ENCODE measurements around the gene CENPS. TPM values are rescaled to one million over a fixed set of nuclear protein-coding genes. Genes with fewer than 3 reads are reported as not detected.

Gene CENPS
- total and polyA plus RNA-seq, 2 of the 13 experiments (the other 11 are each of a cell fraction or from before 2014, with no cell fraction given), result 3.3 to 22.0 TPM

DNA sequence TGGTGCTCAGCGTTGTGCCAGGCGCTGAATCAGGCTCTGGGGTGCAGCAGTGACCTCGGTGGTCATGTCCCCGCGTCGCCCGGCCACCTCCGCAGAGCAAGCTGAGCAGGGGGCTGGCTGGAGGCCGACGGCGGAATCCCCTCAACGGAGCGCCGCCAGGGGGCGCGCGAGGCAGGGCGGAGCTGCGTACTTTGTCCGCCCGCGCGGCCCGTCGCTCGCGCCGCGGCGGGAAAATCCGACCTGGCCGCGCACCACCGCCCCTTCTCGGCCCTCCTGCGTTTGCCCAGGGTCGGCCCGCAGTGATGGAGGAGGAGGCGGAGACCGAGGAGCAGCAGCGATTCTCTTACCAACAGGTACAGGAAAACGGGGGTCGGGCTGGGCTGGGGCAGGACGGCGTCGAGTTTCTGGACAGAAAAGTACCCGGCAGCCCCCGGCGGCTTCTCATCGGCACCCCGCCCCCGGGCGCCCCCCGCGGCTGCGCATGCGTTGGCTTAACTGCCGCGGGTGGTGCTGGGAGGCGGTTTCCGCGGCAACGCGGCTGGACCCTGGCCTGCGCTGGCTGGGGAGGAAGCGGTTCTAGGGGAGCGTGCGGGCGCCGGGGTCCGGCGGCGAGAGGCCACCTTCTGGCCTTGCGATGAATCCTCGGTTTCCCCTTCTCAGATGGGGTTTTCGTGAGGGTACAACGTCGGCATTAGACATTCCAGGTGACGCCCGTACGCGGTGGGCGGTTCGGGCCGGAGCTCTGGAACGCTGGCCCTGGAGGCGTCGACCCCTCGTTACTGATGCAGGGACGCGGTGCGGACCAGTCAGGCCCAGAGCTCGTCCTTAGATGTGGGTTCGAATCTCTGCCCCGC lies at the start of gene CENPS (continued):
- TF ChIP-seq, protein P1, sequence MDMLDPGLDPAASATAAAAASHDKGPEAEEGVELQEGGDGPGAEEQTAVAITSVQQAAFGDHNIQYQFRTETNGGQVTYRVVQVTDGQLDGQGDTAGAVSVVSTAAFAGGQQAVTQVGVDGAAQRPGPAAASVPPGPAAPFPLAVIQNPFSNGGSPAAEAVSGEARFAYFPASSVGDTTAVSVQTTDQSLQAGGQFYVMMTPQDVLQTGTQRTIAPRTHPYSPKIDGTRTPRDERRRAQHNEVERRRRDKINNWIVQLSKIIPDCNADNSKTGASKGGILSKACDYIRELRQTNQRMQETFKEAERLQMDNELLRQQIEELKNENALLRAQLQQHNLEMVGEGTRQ (IDR thresholded peaks at IDR 0.05; ENCODE audit: low read depth, low read length), result no peak
- TF ChIP-seq, protein P1 (CRISPR knock-in tag; IDR thresholded peaks at IDR 0.05; ENCODE audit: borderline replicate concordance), result peak; percentile 54; the same call in 1 of the 2 replicates
- TF ChIP-seq GTF3A (CRISPR knock-in tag; conservative IDR thresholded peaks at IDR 0.05) (no peak), TMF1 (CRISPR knock-in tag; IDR thresholded peaks at IDR 0.05; ENCODE audit: low read depth) (peak; percentile 97), ZNF710 (CRISPR knock-in tag; IDR thresholded peaks at IDR 0.05; ENCODE audit: borderline replicate concordance) (peak; percentile 78), ATF7 (IDR thresholded peaks at IDR 0.05) (no peak), ATF7 (CRISPR knock-in tag; IDR thresholded peaks at IDR 0.05) (no peak), RNF2 (conservative IDR thresholded peaks at IDR 0.05; ENCODE audit: low read depth) (peak; percentile 99), ZEB1 (IDR thresholded peaks at IDR 0.05; ENCODE audit: insufficient replicate concordance, low read depth) (peak; percentile 49), ZBTB38 (CRISPR knock-in tag; IDR thresholded peaks at IDR 0.05) (peak; percentile 91; the same call in 1 of the 2 replicates), BRCA1 (CRISPR knock-in tag; IDR thresholded peaks at IDR 0.05) (no peak), SOX6 (IDR thresholded peaks at IDR 0.05) (no peak), SOX6 (CRISPR knock-in tag; IDR thresholded peaks at IDR 0.05) (peak; percentile 62; the same call in 1 of the 2 replicates), MXD4 (CRISPR knock-in tag; IDR thresholded peaks at IDR 0.05) (peak; percentile 90), ZUFSP (CRISPR knock-in tag; IDR thresholded peaks at IDR 0.05; ENCODE audit: borderline replicate concordance) (no peak), ZNF235 (CRISPR knock-in tag; IDR thresholded peaks at IDR 0.05; ENCODE audit: borderline replicate concordance) (peak; percentile 71; the same call in 1 of the 2 replicates), NCOA1 (CRISPR knock-in tag; IDR thresholded peaks at IDR 0.05) (peak; percentile 69; the same call in 1 of the 2 replicates), PHF5A (CRISPR knock-in tag; IDR thresholded peaks at IDR 0.05; ENCODE audit: low read depth, unreplicated experiment) (no peak), SRY (CRISPR knock-in tag; IDR thresholded peaks at IDR 0.05) (peak; percentile 98; the same call in 1 of the 2 replicates), SATB2 (CRISPR knock-in tag; IDR thresholded peaks at IDR 0.05) (no peak), ZNF44 (CRISPR knock-in tag; IDR thresholded peaks at IDR 0.05) (peak; percentile 52; the same call in 1 of the 2 replicates)
- TF ChIP-seq, protein P2, sequence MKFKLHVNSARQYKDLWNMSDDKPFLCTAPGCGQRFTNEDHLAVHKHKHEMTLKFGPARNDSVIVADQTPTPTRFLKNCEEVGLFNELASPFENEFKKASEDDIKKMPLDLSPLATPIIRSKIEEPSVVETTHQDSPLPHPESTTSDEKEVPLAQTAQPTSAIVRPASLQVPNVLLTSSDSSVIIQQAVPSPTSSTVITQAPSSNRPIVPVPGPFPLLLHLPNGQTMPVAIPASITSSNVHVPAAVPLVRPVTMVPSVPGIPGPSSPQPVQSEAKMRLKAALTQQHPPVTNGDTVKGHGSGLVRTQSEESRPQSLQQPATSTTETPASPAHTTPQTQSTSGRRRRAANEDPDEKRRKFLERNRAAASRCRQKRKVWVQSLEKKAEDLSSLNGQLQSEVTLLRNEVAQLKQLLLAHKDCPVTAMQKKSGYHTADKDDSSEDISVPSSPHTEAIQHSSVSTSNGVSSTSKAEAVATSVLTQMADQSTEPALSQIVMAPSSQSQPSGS (CRISPR knock-in tag; IDR thresholded peaks at IDR 0.05), result peak; percentile 65; the same call in 1 of the 2 replicates
